Cerebellar nuclear complex (tissue), 1 donor: Measurements from ENCODE around the gene BEND3.
A peak's percentile ranks its signal among the peaks of the same experiment; 100 is the strongest.
"Not testable (repeated sequence)": the region's sequence is repeated elsewhere in the genome, so short reads cannot be mapped to it uniquely, and the experiment has no call there.

Experiments
- DNase-seq, 2 experiments: peaks; one replicate each; lab custom pipeline; 2025; lab: John Stamatoyannopoulos, UW

BEND3 gene

GRCh38 chr6:107114926-107115694 lies at the start of gene BEND3:
BEND3 (minus strand) TSS chr6:107115515; CDS start chr6:107099285, 16,230 bp downstream.
- no peak for DNase-seq

DNA sequence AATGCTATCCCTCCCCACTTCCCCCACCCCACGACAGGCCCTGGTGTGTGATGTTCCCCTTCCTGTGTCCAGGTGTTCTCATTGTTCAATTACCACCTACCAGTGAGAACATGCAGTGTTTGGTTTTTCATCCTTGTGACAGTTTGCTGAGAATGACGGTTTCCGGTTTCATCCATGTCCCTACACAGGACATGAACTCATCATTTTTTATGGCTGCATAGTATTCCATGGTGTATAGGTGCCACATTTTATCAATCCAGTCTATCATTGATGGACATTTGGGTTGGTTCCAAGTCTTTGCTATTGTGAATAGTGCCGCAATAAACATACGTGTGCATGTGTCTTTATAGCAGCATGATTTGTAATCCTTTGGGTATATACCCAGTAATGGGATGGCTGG lies 49.0 kb upstream of the BEND3 start:
- DNase-seq = not testable (repeated sequence)

GRCh38 chr6:107161521-107161920 lies 46.2 kb upstream of the BEND3 start:
- no peak for DNase-seq

GRCh38 chr6:107156617-107157016 lies 41.3 kb upstream of the BEND3 start:
- no peak for DNase-seq

GRCh38 chr6:107154801-107155160 lies 39.5 kb upstream of the BEND3 start:
- no peak for DNase-seq

- peak in 1 of 2 experiments; percentile 34 for DNase-seq
Observed at GRCh38 chr6:107154131-107154800, 39.0 kb upstream of the BEND3 start.

DNA sequence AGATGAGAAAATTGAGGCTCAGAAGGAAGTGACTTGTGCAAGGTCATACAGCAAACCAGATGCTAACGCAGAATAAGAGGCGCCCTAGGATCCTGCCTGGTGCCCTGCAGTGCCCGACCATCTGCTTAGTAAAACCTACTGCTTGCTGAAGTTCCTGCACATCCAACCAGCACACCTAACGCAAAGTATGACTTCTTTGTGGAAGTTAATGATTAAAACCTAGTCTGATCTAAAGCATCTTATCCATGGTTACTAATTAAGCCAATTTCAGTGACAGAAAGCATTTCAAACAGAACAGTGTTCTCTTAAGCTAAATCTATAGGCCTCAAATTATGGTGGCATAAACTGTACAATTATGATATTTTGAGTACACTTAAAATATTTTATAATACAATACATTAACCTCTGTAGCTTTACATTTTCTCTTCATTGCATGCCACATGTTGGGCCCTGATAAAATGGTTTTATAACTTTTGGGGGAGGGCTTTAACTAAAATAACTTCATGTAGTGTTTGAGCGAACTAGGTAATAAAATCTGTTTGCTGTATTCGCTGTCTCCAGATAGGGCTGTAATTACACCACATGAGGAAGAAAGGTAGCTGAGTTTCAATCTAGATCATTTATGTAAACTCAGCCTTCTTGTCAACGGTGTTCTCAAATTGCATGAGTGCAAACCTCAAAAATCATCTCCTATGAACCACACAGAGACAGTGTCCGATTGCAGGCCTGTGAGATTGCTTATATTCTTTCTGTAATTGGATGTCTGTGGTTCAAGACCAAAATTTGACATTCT lies 37.5 kb upstream of the BEND3 start:
- no peak for DNase-seq

DNA sequence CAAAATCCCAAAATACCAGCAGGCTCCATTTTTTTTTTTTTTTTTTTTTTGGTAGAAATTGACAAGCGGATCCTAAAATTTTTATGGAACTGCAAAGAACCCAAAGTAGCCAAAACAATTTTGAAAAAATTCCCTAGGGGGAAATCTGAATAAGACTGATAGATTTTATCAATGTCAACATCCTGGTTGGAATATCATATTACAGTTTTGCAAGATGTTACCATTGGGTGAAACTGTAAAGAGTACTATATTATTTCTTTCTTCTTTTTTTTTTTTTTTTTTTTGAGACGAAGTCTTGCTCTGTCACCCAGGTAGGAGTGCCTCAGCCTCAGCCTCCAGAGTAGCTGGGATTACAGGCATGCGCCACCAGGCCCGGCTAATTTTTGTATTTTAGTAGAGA lies 29.4 kb upstream of the BEND3 start:
- DNase-seq = no peak

- no peak for DNase-seq
Observed at GRCh38 chr6:107144014-107144413, 28.7 kb upstream of the BEND3 start.

GRCh38 chr6:107140581-107140980 lies 25.3 kb upstream of the BEND3 start:
- DNase-seq = no peak

- not testable (repeated sequence) for DNase-seq
Observed at GRCh38 chr6:107136324-107136723, 21.0 kb upstream of the BEND3 start.

DNA sequence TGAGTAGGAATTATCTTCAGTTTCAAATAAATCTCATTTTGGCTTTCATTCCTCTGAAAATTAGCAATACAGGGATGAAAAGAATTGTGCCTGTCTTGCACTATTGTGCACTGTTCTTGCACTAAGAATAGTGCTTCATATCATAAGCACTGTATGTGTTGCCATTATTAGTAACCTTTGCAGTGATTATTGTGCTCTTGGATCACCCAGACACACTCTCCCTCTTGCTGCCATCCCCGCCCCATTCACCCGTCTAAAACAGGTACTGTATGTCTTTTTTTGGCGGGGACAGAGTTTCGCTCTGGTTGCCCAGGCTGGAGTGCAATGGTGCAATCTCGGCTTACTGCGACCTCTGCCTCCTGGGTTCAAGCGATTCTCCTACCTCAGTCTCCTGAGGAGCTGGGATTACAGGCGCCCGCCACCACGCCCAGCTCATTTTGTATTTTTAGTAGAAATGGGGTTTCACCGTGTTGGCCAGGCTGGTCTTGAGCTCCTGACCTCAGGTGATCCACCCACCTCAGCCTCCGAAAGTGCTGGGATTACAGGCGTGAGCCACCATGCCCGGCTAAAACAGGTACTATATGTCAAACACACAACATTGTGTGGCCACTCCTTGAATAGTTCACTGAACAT lies 19.8 kb upstream of the BEND3 start:
- not testable (repeated sequence) for DNase-seq

GRCh38 chr6:107132330-107132954 lies 17.1 kb upstream of the BEND3 start:
- DNase-seq = no peak

DNA sequence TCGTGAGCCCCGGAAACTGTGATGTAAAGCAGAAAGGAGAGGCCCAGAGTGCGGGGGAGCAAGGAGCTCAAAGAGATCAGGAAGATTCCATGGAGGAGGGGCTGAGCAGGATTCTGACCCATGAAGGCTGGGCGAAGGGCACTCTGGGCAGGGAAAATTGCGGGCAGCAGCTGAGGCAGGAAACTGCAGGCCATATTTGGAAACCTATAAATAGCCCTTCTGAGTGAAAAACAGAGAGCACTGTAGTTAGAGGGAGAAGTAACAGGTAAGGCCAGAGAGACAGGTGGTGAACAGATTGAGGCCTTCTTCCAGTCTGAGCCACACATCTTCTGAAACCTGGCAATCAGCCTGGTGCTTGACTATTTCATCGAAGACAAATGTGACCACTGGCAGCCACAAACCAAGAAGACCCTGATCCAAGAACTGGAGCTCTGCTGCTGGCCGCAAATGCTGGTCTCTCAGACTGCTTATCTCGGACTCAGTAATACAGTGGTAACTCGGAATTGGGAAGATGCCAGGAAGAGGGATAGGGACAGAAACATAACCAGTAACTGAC lies 14.1 kb upstream of the BEND3 start:
- peak; percentile 40 to 94 for DNase-seq

- no peak for DNase-seq
Observed at GRCh38 chr6:107128577-107128976, 13.3 kb upstream of the BEND3 start.

- no peak for DNase-seq
Observed at GRCh38 chr6:107128175-107128574, 12.9 kb upstream of the BEND3 start.

- no peak for DNase-seq
Observed at GRCh38 chr6:107125771-107126170, 10.5 kb upstream of the BEND3 start.

GRCh38 chr6:107124934-107125348 lies 9.6 kb upstream of the BEND3 start:
- no peak for DNase-seq

- DNase-seq = no peak
Observed at GRCh38 chr6:107123501-107123900, 8.2 kb upstream of the BEND3 start.

- DNase-seq = no peak
Observed at GRCh38 chr6:107122748-107123147, 7.4 kb upstream of the BEND3 start.

GRCh38 chr6:107121964-107122495 lies 6.7 kb upstream of the BEND3 start:
- no peak for DNase-seq
